HG02943 (cell line): ENCODE measurements around the gene PTH2.

ENCODE experiments used
- ATAC-seq: cut with Tn5 transposase; IDR thresholded peaks from one replicate; pipeline ENCODE4 v1.9.1; 2021; ENCODE audit warnings: mild to moderate bottlenecking, low read depth, moderate library complexity; ENCODE audit not compliant: unreplicated experiment

PTH2 gene

DNA sequence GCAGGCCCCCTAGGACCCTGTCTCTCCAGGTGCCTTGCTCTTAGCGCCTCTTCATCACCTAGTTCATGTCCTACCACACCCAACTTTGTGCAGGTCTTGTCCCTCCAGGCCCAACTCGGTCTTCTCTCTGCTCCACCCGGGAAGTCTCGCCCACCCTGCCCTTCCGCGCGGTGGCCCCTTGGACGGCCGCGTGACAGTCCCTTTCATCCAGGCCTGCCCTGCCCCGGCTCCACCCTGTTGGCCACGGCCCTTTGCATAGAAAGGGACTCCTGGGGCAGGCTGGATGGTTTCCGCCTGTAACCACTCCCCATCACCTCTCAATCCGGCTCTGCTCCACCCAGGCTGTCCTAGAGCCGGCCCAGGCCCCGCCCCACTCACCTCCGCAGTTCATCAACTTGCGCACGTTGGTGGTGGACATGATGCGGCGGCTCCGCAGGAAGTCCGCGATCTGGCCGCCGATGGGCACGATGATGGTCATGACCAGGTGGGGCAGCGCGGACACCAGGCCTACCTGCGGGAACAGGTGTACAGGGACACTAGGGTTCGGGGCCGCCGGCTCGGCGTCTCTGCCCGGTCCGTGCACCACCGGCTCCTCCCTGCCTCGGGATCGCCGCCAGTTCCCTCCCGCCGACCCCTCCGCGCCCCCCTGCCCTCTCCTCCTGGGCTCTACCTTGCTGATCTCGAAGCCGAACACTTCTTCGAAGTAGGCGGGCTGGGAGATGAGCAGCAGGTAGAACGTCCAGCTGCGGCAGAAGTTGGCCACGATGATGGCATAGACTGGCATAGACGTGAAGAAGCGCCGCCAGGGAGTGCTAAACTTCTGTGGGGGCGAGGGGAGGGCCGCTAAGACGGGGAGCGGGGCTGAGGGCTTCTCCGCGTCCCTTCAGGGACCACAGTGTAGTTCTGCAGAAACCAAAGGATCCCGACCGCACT, 9.2 kb upstream of the PTH2 start:
- no peak for ATAC-seq

DNA sequence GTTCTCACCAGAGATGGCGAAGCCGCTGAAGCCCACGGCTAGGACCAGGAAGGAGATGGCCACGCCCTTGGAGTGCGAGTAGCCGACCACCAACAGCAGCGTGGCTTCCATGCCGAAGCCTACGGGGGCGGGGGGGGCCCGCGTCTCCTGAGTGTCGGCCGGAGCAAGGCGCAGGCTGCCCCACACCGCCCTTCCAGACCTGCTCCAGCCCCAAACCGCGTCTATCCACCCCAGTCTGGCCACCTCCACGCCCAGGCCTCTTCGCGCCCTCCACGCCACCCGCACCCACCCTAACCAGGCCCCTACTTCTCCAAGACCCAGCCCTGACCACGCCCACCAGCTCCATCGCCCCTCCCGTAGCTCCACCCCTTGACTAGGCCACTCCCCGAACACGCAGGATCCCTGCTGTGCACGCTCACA, 8.1 kb upstream of the PTH2 start:
- ATAC-seq = no peak

DNA sequence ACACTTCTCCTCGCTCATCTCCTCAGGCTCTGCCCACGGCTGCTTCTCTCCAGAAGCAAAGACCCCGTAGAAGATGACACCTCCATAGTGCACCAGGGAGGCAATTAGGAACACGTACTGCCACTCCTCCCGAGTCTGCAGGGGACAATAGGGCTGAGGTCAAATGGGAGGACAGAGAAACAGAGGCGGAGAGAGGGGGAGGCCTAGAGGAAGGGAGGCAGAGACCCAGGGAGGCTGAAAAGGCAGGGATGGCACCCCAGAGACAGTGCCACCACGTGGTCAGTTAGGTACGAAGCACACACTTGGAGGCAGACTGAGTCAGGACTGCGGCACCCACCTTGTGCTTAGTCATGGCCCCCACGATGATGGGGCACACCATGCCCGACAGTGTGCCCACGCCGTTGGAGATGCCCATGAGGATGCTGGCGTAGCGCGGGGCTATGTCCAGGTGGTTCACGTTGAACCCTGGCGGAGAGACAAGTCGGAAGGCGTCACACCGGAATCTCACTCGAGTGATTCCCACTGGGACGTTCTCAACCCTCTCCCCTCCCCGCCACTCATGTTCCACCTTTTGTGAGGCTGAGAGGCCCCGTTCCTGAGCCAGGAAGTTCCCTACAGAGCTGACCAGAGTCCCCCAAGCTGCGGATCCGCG, 7.6 kb upstream of the PTH2 start:
- no peak for ATAC-seq

DNA sequence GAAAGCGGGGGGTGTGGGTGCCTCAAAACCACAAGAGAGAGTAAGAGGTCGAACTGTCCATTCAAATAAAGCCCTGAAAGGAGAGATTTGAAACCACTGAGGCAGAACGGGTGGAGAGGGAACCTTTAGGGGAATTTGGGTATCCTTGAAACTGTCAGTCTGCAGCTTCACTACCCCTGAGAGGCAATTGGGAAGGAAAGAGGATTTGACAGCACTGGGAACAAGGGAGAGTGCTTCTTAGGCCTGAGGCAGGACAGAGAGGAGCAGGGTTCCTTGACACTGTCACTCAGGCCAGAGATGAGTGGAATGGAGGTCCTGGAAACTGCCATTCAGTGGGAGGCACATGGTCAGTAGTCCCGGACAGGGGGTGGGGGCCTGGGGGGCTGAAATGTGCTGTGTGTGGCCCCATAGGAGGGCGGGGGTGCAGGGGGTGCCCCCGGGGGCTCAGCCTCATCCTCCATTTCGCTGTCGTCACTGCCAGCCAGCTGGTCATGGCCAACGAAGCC, 7.0 kb upstream of the PTH2 start:
- ATAC-seq = no peak

DNA sequence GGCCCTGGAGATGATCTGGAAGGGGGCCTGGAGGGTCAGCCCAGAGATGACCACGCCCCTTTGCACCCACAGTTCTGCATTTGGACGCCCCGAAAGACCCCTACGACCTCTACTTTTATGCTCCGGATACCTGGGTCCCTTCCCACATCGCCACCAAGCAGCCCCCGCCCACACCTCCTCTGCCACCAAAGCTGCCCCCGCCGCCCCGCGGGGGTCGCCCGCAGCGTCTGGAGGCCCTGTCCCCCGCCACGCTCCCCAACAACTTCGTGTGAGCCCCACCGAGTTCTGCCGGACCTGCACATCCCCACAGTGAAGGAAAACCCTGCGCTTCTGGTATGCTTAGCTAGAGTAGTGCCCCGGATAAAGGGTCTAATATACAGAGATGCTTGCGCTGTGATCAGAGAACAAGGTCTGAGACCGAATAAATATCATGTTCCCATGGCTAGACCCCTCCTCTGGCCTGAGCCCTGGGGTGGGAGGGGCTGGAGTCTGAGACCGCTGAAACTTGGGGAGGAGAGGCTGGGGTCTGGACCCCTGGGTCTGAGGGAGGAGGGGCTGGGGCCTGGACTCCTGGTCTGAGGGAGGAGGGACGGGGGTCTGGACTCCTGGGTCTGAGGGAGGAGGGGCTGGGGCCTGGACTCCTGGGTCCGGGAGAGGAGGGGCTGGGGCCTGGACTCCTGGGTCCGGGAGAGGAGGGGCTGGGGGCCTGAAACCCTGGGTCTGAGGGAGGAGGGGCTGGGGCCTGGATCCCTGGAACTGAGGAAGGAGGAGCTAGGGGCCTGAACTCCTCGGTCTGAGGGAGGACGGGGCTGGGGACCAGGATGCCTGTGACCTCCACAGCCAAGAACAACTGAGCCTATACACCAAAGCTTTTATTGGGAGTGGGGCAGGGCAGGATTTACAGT, 5.6 kb upstream of the PTH2 start:
- ATAC-seq = no peak

DNA sequence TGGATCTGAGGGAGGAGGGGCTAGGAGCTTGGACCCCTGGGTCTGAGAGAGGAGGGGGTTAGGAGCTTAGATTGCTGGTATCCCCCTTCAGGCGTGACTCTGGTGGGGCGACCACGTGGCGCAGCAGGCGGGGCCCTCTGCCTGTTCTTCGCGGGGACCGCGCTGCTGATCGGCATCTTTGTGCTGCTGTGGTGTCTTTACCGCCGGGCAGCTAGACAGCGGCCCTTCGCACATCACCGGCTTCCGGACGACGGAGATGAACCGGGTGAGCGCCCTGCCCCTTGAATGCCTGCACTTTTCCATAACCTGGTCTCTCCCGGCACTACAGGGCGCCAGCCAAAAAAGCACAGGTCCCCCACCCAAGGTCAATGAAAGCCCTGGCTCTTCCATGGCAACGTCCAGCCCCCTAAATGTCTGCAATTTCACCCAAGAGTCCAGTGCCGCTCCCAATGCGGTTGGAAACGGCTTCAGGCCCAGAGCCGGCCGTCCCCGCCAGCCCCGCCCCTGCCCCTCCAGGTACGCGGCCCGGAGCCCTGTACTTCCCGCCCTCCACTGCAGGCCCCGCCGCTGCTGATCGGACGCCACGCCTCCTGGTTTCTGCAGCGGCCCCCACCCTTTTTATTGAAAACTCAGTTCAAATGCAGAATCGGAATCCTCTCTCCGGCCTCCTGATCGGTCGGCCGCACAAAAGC, 4.8 kb upstream of the PTH2 start:
- no peak for ATAC-seq

DNA sequence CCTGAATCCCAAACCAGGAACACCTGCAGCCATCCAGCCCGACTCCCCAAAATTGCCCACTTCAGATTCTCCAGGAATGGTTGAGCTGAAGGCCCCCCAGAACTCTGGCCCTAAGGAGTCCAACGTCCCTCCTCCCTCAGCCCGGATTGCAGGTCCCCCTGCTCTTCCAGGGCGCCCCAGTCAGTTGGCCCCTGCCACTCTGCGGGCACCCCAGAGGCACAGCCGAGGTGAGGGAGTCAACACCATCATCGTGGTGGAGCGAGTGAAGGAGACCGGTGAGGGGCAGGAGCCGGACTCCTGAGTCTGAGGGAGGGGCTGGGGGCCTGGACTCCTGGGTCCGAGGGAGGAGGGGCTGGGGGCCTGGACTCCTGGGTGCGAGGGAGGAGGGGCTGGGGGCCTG, 4.1 kb upstream of the PTH2 start:
- ATAC-seq = no peak

DNA sequence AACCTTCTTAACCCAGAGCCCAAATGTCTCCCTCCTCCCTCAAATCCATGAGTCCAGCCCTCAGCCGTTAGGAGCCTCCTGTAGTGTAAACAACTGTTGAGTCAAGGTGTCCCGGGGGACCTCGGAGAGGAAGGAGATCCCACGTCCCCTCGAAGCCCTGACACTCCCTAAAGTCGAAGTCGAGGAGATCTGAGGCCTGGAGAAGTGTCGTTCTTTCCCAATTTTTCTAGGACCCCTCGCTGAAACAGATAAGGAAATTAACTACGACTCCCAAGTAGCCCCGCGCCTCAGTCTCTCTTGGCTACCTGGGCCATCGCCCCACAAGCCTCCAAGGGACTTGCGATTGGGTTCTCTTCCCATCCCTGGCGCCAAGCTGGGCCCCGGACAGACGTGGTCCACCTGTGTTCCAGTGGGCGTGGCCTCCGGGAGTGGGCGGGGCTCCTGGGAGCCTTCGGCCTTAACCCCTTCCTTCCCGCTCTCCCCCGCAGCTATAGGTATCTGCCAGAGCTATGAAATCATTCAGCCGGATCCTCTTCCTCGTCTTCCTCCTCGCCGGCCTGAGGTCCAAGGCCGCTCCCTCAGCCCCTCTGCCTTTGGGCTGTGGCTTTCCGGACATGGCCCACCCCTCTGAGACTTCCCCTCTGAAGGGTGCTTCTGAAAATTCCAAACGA, 2.8 kb upstream of the PTH2 start:
- no peak for ATAC-seq

DNA sequence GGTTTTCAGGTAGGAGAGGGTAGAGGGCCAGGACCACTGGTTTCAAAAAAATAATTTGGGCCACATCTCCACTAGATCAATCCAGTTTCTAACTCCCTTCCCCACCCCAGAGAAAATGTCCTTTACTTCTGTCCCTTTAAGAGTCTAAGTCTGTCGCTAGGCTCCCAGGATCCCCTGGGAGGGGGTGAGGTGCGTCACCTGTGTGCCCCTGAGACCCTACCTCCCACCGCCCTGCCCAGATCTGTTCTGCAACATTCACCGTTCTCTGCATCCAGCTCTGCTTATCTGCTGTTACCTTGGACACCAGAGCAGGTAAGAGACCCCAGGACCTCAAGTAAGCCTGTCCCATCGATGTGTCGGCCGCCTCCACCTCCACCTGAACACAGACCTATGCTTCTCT, 1.9 kb upstream of the PTH2 start, which contains the start of gene GFY:
TSS of gene GFY (plus strand) at position 211 of the 400 bp plus-strand sequence. CDS start 1,043 bp downstream, outside the sequence.
- ATAC-seq = no peak

DNA sequence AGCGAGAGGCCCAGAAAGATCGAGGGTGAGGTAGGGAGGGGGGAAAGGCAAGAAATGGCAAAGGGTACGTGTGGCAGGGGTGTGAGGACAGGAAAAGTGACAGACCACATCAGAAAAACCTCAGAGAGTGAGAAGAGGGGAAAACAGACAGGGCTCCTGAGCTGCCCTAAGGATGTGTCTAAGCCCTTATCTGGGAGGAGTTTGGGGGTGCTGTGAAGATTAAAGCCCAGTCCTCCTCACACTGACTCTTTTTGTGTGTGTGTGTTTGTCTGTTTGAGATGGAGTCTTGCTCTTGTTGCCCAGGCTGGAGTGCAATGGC, 703 bp upstream of the PTH2 start:
- ATAC-seq = no peak

DNA sequence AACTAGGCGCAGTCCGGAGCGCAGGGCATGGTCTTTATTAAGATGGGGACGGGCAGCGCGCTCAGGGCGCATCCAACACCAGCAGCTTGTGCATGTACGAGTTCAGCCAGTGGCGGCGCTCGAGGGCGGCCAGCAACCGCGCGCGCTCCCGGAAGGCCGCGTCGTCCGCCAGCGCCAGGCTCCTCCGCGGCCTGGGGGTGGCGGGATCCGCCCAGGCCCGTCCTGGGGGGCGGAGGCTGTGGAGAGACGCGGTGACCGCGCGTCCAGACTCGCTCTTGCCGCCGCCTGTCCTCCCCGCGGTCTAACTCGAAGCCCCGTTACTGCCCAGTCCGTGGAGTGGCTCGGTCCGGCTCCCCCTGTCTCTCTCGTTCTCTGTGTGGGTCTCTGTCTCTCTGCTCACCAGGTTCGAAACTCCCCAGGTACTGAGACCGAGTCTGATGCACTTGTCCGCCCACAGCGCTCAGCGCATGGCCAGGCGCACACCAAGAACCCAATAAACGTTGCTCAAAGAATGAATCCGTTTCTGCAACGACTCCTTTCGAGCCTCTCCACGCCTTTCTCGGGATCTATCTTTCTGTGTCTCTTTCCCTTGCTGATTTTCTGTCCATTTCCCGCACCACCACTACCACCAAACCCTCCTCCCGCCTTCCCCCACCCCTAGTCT, 702 bp downstream of the PTH2 start:
- no peak for ATAC-seq

DNA sequence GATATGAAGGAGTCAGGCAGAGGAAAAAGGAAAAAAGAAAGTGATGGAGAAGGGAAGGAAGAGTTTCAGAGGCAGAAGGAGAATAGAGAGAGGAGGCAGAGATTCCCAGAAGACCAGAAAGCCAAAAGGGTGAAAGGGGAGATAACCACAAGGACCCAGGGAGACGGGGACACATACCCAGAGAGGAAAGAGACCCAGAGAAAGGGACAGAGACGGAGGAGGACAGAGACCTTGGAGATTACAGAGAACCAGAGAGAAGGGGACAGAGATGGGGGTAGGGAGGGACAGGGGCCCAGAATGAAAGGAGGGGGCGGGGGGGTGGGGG, 1.4 kb downstream of the PTH2 start:
- no peak for ATAC-seq

DNA sequence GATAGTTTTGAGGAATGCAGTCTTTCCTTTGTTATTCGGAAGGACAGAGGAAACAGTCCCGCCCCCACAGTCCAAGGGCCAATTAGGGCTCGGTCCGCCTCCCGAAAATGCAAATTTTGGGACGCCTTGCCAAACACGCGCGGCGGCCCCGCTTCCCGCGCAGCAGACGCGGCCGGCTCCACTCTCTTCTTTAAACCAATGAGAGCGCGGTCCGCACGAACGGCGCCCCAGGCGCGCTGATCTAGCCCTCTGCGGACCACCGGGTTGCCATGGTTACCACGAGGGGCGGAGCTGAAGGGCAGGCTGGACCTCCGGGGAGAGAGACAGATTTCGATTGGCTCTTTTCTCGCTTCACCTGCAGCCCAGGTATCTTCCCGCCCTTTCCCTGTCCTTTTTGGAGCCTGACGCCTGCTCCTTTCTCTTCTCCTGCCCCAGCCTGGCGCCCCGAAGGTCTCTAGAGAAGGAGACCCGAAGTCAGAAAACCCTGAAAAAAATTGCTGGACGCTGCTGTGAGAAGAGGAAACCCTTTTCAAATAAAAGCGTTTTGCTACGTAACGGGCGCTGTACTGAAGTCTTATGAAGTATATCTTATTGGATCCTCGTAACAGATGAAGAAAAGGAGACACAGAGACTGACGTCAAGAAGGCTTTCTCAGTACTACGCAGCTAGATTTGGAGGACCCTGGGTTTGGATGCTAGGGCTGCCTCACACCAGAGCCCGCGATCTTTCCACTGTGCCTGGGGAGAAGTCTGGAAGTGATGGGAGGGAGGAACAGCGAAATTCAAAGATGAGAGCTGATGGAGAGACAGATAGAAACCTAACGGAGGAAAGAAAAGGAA, 2.0 kb downstream of the PTH2 start:
- no peak for ATAC-seq

DNA sequence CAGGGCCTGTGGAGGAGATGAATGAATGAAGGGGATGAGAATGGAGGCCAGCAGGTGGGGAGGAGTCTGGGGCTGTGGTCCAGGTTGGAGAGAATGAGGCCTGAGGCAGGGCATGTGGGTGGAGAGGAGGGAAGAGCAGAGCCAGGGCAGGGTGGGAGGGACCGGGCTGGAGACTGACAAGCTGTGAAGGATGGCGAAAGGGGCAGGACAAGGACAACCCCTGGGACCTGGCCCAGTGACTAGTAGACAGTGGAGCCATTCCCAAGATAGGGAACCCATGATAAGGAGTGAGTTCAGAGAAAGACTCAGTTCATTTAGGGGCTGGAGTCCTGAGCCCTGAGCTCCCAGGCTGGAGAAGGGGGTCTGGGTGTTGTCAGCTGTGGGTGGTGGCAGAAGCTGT, 3.0 kb downstream of the PTH2 start:
- no peak for ATAC-seq

DNA sequence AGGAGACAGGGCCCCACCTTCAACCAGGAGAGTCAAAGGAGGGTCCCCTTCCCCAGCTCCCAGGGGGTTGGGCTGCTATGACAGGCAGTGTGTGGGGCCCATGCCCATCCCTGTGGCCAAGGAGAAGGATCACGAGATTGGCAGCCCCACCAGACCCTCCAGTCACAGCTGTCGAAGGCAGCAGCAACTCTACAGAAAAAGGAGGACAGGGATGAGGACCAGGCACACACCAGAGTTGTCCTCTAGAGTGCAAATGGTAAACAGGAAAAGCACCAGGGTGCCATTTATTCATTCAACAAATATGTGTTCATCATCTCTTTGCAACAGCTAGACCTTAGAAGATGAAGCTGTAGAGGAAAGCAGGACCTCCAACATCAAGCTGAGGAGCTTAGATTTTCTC, 4.1 kb downstream of the PTH2 start:
- ATAC-seq = no peak

DNA sequence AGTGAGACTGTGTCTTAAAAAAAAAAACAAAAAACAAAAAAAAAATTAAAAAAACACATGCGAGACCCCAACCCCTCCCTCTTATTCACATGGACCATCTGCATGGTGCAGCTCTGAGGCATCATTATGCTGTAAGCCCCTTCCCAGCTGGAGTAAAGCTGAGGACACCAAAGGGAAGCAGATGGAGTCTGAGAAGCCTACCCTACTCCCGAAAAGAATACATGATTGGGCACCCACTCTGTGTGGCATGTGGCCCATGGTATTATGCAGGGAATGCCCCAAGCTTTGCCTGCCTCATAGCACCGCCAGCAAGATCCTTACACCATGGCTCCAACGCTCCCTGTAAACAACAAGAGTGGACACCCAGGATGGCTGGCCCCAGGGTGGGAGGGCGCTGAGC, 4.7 kb downstream of the PTH2 start:
- ATAC-seq = no peak

DNA sequence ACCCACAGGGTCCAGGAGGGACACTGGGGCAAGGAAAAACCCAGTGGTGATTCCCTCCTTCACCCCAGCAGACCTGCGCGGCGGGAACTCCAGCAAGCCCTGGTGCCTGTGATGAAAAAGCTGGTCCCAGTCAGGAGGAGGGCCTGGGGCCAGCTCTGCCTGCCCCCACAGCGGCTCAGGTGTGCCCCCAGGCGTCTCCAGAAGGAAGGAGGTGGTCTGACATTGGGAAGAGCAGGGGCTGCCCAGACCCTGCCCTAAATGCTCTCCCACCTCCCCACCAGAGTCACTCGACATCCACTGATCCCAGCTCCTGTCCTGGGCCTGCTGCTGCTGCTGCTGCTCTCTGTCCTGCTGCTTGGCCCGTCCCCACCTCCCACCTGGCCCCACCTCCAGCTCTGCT, 6.2 kb downstream of the PTH2 start:
- no peak for ATAC-seq

DNA sequence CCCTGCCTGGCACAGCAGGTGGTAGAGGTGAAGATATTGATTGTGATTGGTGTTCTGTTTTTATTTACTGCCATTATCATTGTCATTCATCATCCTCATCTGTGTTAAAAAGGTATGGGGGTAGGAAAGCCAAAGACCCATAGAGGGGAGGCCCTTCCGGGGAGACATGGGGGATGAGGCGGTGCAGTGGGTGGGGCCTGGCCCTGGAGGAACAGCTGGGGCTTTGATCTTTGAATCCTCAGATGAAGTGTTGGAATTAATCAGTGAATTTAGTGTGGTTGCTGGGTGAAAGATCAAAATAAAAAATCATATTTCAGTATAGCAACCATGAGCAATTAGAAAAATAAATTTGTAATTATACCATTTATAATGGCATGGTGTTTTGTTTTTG, 7.4 kb downstream of the PTH2 start:
- ATAC-seq = no peak
